EL (cell line): ENCODE measurements around the gene DNAJB6.
"Not testable (repeated sequence)": the region's sequence is repeated elsewhere in the genome, so short reads cannot be mapped to it uniquely, and the experiment has no call there.

ENCODE experiments used
- DNase-seq: peaks from one replicate; pipeline ENCODE4 v3.0.0-alpha.2; 2016

The DNAJB6 gene

GRCh38 chr7:157445246-157445955, 108.6 kb downstream of the DNAJB6 start:
- no peak for DNase-seq

DNA sequence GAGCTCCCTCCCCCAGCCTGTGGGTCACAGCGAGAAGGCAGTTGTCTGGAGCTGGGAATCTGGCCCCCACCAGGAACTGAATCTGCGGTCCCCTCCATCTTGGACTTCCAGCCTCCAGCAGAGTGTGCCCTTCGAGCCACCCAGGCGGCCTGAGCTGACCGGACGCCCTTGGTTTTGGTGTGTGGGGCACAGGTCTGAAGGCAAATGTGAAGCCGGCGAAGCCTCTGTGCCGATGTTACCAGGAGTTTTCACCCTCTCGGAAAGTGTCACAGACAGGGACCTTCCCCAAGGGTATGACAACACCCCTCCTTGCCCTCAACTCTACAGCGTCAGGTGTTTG, 109.1 kb downstream of the DNAJB6 start:
- no peak for DNase-seq

DNA sequence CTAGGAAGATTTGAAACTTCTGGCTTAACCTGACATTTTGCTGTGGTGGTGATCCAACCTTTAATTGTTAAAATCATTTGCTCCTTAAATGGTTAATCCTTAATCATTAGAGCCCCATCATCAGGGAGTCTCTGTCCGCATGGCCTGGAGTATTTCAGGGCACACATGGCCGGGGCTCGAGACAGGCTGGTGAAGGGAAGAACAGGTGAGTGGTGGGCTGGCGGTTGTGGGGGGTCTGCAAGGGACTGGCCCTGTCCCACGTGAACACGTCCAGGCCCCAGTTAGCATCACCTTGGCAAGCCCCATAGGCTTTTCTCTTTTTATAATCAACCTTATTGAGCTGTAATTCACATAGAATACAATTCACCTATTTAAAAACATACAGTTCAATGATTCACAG, 109.5 kb downstream of the DNAJB6 start:
- no peak for DNase-seq

- not testable (repeated sequence) for DNase-seq
These were observed 117.2 kb downstream of the DNAJB6 start for GRCh38 chr7:157454003-157454402.

GRCh38 chr7:157457355-157458253, 120.8 kb downstream of the DNAJB6 start:
- DNase-seq = no peak

DNA sequence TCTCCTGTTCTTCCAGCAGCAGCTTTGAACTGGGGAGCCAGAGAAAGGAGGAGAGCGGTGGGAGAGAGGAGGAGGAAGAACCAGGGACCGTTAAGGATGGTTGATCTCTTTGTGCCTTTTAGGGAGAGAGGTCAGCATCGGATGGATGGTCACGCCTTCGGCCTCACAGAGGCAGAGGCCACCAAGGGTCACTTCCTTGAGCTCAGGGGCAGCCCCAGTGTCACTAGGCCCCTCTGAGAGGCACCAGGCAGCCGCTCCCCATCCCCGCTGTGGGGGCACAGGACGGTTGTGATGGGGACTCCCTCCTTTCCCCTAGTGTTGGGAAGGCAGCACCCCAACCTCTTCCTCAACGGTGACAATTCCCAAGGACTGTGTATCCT, 121.4 kb downstream of the DNAJB6 start:
- DNase-seq = no peak

DNA sequence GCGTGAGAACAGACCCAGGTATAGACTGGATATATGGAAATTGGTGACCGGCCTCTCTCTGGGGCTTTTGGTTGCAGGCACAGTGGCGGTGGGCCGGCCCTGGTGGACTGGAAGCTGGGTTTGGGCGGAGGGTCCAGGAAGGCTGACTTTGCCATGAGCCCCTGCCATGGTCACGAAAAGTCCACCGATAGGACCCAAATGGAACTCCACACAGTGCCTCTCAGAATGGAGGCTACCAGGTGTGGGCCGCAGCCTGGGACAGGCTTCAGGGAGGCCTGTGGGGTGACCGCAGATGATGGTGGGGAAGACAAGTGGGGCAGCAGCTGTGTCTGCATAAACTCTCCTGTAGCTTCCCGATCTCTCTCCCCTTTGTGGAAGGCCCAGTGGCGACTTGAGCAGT, 123.2 kb downstream of the DNAJB6 start:
- DNase-seq = no peak

DNA sequence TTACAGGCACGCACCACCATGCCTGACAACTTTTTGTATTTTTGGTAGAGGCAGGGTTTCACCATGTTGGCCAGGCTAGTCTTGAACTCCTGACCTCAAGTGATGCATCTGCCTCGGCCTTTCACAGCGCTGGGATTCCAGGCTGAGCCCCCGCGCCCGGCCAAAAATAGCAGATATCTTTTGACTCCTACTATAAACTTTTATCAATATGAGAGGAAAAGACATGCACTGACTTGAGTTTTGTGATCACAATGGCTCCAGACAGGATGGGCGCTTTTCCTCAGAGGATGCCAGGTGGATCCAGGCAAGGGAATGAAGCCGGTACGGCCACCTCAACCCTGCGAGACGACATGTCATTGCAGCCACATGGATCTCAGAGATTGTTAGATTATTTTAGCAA, 123.9 kb downstream of the DNAJB6 start:
- DNase-seq = no peak

DNA sequence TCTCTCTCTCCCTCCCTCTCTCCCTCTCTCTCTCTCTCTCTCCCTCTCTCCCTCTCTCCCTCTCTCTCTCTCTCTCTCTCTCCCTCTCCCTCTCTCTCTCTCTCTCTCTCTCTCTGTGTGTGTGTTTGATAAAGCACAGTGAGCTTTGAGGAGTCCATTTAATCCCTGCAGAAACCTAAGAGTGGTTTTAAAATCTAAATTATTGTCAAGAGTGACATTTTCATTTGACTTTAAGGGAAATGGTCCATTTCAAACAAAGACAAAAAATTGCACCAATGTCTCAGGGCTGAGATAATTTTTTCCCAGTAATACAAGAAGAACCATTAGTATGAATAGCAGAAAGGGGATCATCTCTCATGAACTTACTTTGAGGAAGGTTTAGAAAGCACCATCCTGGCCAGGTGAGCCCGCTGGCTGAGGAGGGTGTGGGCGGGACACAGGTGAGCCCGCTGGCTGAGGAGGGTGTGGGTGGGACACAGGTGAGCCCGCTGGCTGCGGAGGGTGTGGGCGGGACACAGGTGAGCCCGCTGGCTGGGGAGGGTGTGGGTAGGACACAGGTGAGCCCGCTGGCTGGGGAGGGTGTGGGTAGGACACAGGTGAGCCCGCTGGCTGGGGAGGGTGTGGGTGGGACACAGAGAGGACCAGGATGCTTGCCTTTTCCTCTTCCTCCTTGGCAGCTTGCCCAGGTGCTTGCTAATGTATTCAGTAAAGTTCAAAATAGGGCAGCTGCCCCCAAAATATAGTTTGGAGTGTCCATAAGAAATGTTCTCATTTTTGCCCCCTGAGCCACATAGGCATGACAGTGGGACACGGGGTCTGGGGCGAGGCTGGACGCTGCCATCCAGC, 125.0 kb downstream of the DNAJB6 start:
- no peak for DNase-seq

DNA sequence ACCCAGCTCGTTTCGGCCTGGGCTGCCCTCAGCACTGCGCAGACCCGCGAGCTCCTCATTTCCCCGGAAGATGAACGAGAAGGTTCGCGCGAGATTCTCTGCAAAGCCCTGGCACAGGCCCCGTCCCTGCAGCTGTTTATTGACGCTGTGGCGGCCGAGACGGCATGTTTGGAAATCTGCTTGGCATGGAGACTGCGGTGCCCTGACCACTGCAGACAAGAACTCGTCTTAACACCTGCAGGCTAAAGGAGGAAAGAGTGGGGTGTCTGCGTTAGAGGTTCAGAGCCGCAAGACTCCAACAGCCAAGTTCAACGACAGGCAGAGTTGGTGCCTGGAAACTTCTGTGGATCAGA, 125.6 kb downstream of the DNAJB6 start:
- no peak for DNase-seq

DNA sequence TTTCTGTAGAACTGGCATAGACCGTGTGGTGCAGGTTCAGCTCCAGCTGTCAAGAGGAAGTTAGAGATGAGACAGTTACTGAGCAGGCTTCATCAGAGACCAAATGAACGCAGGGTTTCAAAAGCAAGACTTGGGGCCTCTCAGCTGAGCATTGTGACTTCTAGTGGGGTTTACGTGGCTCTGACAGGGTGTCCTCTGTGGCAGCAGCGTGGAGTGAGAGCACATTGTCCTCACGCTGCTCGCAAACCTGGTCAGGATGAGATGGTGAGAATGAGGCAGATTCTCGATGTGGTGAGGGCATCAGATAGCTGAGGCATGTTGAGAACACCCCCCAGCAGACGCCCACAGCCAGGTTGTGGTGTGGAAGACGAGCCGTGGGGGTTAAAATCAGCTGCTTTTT, 126.0 kb downstream of the DNAJB6 start:
- no peak for DNase-seq

DNA sequence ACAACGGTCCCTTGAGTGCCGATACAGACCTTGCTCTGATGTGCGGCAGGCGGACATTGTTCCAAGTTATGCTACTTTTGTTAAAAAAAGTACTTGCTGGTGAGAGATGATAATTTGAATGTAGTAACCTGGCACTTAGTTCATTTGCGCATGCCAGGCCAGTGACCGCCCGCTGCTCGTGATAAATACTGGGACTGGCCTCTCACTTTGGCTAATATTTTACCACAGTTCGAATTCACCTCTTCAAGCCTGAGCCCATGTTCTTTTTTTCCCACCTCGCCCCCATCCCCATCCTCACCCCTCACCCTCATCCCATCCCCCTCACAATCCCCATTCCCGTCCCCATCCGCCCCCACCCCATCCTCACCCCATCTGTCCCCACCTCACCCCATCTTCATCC, 126.4 kb downstream of the DNAJB6 start:
- DNase-seq = no peak

DNA sequence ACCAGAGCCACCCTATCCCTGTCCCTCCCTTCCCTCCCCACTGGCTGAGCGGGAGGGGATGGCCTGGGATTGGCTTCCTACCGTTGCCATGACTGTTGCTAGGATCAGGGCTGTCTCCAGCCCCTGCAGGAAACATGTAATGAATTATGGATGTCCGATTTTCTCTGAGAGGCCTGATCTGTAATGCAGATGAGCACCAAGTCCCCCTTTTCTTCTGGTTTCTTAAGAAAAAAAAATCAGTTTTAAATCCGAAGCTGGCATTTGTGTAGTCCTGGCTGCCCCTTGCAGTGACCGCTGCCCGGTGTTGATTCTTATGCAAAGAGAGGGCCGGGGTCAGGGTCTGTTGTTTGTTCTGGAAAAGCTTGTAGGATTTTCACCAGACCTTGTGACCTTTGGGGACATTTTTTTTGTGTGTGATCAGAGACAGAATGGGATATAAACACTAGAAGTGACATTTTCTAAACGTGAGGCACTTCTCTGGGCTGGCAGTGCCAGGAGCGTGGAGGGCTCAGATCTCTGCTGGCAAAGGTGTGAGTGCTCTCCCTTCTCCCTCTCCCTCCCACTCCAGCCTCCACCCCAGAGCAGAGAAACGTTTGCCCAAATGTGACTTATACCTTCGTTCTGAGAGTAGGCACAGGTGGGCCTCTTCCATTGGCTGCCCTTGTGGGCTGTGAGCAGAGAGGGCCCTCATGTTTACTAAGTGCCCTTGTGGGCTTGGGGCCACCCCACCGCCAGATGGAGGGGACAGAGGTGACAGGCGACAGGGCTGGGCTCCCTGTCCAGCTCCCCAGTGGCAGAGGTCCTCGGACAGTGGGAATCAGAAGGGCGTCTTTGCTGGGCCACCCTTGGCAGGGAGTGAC, 127.5 kb downstream of the DNAJB6 start:
- no peak for DNase-seq

- no peak for DNase-seq
These were observed 128.4 kb downstream of the DNAJB6 start for GRCh38 chr7:157464971-157465886.

DNA sequence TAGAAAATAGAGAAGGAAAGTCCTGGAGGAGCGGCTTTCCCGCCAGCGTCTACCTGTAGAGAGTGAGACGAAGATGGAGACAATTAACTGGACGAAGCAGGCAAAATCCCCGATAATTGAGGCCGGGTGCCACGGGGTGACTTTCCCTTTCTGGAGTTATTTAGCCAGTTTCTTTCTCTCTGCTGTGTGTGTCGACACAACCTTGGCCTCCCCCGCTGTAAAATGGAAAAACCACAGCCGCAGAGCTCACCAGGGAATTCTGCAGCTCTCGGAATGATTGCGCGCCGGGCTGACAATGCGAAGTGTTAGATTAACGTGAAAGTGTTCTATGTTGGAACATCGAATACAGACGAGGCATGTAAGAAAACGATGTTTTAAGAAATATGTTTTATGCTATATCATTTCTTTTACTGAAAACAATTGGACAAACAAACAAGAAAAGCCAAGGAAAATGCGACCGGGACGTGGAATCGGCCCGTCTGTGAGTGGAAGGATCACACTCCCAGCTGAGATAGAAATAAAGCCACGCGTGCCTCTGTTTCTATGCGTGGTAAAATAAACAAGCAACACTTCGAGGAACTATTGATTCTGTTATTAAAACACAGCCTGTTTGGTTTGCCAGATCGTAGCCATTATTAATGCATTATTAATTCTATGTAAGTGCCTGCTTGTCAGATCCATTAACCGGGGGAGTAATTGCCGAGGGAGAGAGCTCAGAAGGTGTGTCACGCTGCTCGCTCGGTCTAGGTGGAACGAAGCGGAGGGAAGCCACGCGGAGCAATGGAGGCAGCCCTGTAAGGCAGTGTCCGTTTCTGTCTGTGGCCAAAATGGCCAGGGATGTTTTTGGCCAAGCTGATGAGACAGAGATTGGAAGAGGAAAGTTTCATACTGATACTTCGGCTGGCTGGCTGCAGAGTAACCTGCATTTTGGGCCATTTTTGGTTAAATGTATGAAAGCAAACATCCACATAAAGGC, 129.4 kb downstream of the DNAJB6 start:
- DNase-seq = no peak

DNA sequence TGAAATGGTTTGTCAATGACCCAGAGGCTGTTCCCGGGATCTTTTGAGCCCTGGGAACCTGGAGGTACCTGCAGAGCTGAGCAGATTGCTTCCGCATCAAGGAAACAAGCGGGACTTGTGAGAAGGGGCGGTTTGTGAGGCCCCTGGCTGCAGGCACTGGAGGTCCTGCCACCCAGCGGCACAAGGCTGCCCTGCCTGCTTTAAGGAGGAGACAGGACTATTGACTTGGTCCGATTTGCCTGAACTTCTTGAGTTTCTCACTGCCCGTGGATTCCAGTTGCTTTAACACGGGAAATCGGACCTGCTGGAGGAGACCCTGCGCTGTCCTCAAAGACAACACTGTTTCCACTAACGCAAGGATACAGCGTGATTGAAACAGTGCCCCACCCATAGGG, 130.1 kb downstream of the DNAJB6 start:
- DNase-seq = no peak
